Type B pancreatic cell (in vitro differentiated cells): ENCODE data around the gene NCKAP5L. TPM values are rescaled to one million over a fixed set of nuclear protein-coding genes. Genes with fewer than 3 reads are reported as not detected.

Experiments
- DNase-seq: peaks from one replicate; pipeline ENCODE4 v3.0.0; 2021; ENCODE audit warnings: mixed read lengths; ENCODE audit not compliant: unreplicated experiment; ENCODE audit errors: extremely low spot score
- H3K27ac Mint-ChIP-seq: 2 replicates; pipeline ENCODE4 v1.8.0; 2021; ENCODE audit warnings: mild to moderate bottlenecking, mixed read lengths
- H3K27me3 Mint-ChIP-seq: 2 replicates; pipeline ENCODE4 v1.8.0; 2021; ENCODE audit warnings: mixed read lengths
- H3K36me3 Mint-ChIP-seq: 2 replicates; pipeline ENCODE4 v1.8.0; 2021; ENCODE audit warnings: mixed read lengths
- H3K4me1 Mint-ChIP-seq: one replicate; pipeline ENCODE4 v1.8.0; 2021; ENCODE audit warnings: mixed read lengths; ENCODE audit not compliant: unreplicated experiment
- H3K4me3 Mint-ChIP-seq: 2 replicates; pipeline ENCODE4 v1.8.0; 2021; ENCODE audit warnings: mild to moderate bottlenecking, mixed read lengths
- H3K9me3 Mint-ChIP-seq: 2 replicates; pipeline ENCODE4 v1.8.0; 2021; ENCODE audit warnings: mixed read lengths
- CTCF ChIP-seq: fragments of 200-600 bp; sonication (generic); conservative IDR thresholded peaks from 2 replicates; pipeline ENCODE4 v1.5.0; 2021; ENCODE audit warnings: antibody characterized with exemption, mild to moderate bottlenecking
- total RNA-seq: library from RNA; stranded (reverse); gene quantifications from 2 replicates; pipeline ENCODE4 v1.2.1, GENCODE V29; 2021; ENCODE audit warnings: low replicate concordance

The NCKAP5L gene
- total RNA-seq, 1 donor from 2014 or later, result 28.8 TPM

DNA sequence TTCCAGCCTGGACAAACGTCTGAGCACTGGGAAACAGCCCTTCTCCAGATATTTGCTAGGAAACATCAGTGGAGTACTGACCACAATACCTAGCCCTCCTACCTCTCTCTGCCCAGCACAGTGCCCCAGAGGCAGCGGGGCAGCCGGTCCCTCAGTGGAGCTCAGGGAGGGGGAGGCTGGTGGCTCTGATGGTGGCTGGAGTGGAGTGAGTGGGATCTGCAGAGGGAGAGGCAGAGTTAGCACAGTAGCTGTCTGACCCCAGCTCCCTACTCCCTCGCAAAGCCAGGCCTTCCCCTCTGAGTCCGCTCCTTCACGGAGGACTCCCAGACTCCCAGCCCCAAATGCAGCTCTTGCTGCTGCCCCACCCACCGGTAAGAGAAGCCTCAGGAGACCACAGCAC is 30.0 kb downstream of the NCKAP5L start:
- no peaks in the 10 kb centered on the region for H3K9me3 Mint-ChIP-seq
- no peak overlapping the region for H3K27ac Mint-ChIP-seq

GRCh38 chr12:49797449-49797776 is 30.8 kb downstream of the NCKAP5L start:
- no peak overlapping the region for H3K27ac Mint-ChIP-seq
- peaks cover 8% of the 10 kb centered on the region for H3K4me1 Mint-ChIP-seq
- TF ChIP-seq CTCF, result no peak
- H3K36me3 Mint-ChIP-seq, result peaks cover 3% of the 10 kb centered on the region
- no peaks in the 10 kb centered on the region for H3K9me3 Mint-ChIP-seq
- no peaks in the 10 kb centered on the region for H3K27me3 Mint-ChIP-seq
- H3K4me3 Mint-ChIP-seq, result no peak overlapping the region
- no peak for DNase-seq

More for the DNA sequence above, 30.0 kb downstream of the NCKAP5L start:
- H3K27me3 Mint-ChIP-seq, result no peaks in the 10 kb centered on the region
- H3K36me3 Mint-ChIP-seq, result peaks cover 3% of the 10 kb centered on the region
- no peak overlapping the region for H3K4me3 Mint-ChIP-seq
- peaks cover 8% of the 10 kb centered on the region for H3K4me1 Mint-ChIP-seq
- DNase-seq, result no peak
- TF ChIP-seq CTCF, result no peak

DNA sequence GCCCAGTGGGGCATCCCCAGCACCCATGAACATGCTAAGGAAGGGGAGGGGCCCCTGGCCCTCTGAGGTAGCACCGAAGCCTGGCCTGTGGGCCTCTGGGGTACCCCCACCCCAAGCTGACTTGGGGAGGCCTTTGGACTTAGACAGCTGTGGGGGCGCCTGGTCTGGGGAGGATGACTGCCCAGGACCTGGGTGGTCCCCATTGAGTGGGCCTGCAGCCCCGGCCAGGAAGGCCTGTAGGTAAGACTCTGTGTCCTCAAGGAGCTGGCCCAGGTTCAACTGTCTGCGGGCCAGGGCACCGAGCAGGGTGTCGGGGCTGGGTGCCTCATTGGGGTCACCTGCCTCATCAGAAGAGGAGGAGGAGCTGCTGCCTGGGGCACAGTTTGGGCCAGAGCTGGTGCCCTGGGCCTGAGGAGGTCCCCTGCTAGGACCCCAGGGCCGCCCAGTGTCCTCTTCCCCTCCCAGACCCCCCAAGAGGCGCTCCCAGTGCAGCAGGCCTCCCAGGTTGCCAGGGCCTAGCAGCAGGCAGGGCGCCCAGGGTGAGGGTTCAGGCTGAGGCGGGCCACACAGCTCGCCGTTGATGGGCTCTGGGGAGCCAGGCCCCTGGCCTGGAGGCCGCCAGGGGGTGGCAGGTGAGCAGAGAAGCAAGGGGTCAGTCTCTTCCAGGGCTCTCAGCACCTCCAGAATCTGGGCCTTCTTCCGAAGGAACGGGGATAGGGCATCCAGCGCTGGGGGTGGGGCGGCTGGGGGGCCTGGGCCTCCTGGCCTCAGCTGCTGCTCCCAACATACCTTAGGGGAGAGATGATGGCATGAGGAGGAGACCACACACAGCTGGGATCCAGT is 31.4 kb downstream of the NCKAP5L start:
- no peak for TF ChIP-seq CTCF
- no peak overlapping the region for H3K4me3 Mint-ChIP-seq
- no peak for DNase-seq
- peaks cover 3% of the 10 kb centered on the region for H3K36me3 Mint-ChIP-seq
- no peaks in the 10 kb centered on the region for H3K27me3 Mint-ChIP-seq
- no peak overlapping the region for H3K27ac Mint-ChIP-seq
- no peaks in the 10 kb centered on the region for H3K9me3 Mint-ChIP-seq
- H3K4me1 Mint-ChIP-seq, result peaks cover 8% of the 10 kb centered on the region

GRCh38 chr12:49796155-49796554 is 32.1 kb downstream of the NCKAP5L start:
- no peak for TF ChIP-seq CTCF
- Mint-ChIP-seq H3K27me3 (no peaks in the 10 kb centered on the region), H3K4me1 (peaks cover 8% of the 10 kb centered on the region), H3K36me3 (peaks cover 3% of the 10 kb centered on the region), H3K9me3 (no peaks in the 10 kb centered on the region), H3K4me3 (no peak overlapping the region), H3K27ac (no peak overlapping the region)
- no peak for DNase-seq

- Mint-ChIP-seq H3K9me3 (no peaks in the 10 kb centered on the region), H3K27me3 (no peaks in the 10 kb centered on the region), H3K27ac (no peak overlapping the region), H3K36me3 (peaks cover 3% of the 10 kb centered on the region), H3K4me1 (peaks cover 8% of the 10 kb centered on the region), H3K4me3 (no peak overlapping the region)
- DNase-seq, result no peak
- TF ChIP-seq CTCF, result no peak
These were observed 32.5 kb downstream of the NCKAP5L start for GRCh38 chr12:49795654-49796105.
